NCI-H748 (cell line): ENCODE results near the gene CALD1.

Experiments used
- DNase-seq: peaks from one replicate; lab custom pipeline; 2025; ENCODE audit not compliant: unreplicated experiment; lab: John Stamatoyannopoulos, UW

CALD1 gene

GRCh38 chr7:134991469-134992339, 212.3 kb downstream of the CALD1 start:
- no peak for DNase-seq

GRCh38 chr7:134992626-134993179, 213.3 kb downstream of the CALD1 start:
- DNase-seq = no peak

GRCh38 chr7:134993877-134994456, 214.5 kb downstream of the CALD1 start:
- DNase-seq = no peak

GRCh38 chr7:134995239-134996096, 216.0 kb downstream of the CALD1 start:
- no peak for DNase-seq

- DNase-seq = no peak
Observed at GRCh38 chr7:134996097-134996550, 216.7 kb downstream of the CALD1 start.

GRCh38 chr7:134997214-134997885, 217.9 kb downstream of the CALD1 start:
- no peak for DNase-seq

GRCh38 chr7:134999136-134999535, 219.7 kb downstream of the CALD1 start:
- no peak for DNase-seq

GRCh38 chr7:135001390-135002165, 222.1 kb downstream of the CALD1 start:
- no peak for DNase-seq

- DNase-seq = no peak
Observed at GRCh38 chr7:135012229-135012628, 232.8 kb downstream of the CALD1 start.
